HG02642 (cell line): ENCODE results near the gene PNLDC1.
"Not testable (repeated sequence)": the region's sequence is repeated elsewhere in the genome, so short reads cannot be mapped to it uniquely, and the experiment has no call there.

ENCODE experiments used
- ATAC-seq: cut with Tn5 transposase; IDR thresholded peaks from one replicate; pipeline ENCODE4 v1.9.1; 2021; ENCODE audit warnings: mild to moderate bottlenecking; ENCODE audit not compliant: unreplicated experiment, poor library complexity

Gene PNLDC1

DNA sequence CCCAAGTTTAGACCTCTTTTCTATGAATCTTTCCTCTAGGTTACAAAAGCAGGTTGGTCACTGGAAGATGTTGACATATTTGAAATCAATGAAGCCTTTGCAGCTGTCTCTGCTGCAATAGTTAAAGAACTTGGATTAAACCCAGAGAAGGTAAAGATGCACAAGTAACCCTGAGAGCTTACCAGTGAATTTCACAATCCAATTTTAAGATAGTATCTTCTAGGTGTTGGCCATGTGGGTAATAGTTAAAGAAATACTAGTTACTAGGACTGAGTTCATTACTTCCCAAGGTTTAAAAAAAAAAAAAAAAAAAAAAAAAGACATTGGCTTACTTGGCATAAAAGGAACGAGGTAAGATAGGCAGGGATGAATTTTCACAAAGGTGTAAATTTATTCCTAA, 21.9 kb upstream of the PNLDC1 start:
- no peak for ATAC-seq

DNA sequence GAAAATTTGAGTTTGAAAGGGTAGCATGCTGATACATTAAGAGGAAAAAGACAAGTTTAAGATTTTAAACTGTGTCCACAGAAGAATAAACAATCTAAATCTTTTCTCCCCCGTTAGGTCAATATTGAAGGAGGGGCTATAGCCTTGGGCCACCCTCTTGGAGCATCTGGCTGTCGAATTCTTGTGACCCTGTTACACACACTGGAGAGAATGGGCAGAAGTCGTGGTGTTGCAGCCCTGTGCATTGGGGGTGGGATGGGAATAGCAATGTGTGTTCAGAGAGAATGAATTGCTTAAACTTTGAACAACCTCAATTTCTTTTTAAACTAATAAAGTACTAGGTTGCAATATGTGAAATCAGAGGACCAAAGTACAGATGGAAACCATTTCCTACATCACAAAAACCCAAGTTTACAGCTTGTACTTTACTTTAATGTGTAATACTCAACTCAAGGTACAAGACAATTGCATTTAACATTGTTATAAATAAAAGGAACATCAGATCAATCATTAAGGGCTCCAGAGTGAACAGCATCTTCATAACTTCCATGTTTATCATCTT, 21.5 kb upstream of the PNLDC1 start:
- ATAC-seq: no peak

DNA sequence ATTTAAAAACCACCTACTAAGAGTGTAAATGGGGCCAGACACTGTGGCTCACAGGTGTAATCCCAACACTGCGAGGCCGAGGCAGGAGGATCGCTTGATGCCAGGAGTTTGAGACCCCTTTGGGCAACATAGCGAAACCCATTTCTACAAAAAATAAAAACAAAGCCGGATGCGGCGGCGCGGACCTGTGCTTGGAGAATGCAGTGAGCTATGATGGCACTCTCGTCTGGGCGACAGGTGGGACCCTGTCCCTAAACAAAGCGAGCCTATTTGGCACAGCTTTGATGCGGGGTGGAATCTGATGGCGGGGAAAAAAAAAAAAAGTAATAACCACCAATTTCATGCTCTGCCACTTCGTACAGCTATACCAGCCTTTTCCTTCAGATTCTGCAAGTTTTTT, 11.8 kb upstream of the PNLDC1 start:
- ATAC-seq: no peak

DNA sequence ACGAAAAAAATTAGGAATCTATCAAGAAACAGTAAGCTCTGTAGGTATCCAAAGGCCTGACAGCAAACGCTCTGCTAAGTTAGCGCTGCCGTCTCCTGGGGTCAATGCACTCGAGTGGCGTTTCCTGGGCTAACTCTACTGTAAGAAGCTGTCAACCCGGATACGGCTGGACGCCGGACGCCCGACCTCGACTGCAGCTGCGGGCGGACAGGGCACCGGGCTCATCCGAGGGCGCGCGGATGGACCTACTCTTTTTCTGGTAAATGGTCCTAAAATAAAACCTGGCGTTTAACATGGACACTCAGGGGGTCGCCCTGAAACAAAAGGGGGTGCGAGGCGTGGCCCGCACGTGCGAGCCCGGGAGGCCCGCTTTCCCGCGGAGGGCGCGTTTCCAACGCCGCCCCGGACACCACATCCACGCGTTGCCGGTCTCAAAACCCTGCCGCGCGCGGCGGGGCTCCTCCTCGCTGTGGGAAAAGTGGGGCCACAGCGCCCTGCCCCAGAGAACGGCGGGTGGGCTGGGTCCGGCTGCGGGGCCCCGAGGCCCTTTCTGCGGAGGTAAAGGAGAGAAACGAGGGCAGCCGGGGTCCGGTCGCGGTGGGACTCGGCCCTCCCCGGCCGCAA, 11.2 kb upstream of the PNLDC1 start:
- peak; percentile 1 for ATAC-seq

DNA sequence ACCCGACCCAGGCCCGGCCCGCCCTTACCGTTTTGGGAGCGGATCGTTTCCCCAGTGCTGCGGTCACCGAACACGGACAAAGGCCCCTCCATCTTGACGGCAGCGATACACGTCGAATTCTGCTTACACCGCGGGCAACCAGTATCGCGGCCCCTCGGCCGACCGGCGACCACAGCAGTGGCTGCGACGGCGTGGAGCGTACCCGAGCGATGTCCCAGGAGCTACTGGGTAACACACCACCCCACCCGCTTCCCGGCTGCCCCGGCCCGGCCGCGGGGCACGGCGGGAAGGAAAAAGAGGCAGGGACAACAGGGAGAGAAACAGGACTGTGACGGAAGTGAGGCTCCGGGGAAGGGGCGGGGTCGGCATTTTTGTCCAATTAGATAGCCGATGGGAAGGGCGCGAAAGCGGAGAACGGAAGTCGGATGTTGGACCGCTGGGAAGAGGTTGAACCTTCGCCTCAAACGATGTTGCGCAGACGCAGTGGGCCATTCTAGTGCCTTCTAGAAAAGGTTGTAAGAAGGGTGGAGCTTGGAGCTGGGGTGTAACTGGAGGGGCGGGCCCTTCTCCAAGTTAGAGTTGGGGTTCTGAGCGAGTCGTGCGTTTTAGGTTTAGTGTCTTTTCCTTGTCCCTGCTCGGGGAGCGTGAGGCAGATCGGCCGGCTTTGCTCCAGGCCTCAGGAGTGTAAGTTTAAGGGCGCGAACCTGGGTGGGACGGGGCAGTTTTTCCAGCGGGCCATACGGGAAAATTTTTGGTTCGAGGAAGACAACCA, 10.5 kb upstream of the PNLDC1 start, which contains the start of gene TCP1:
Gene TCP1, minus strand, starts transcription at position 226 of the 772 bp plus-strand sequence. Its CDS starts 134 bp downstream, at position 92.
- ATAC-seq: peak; percentile 77

DNA sequence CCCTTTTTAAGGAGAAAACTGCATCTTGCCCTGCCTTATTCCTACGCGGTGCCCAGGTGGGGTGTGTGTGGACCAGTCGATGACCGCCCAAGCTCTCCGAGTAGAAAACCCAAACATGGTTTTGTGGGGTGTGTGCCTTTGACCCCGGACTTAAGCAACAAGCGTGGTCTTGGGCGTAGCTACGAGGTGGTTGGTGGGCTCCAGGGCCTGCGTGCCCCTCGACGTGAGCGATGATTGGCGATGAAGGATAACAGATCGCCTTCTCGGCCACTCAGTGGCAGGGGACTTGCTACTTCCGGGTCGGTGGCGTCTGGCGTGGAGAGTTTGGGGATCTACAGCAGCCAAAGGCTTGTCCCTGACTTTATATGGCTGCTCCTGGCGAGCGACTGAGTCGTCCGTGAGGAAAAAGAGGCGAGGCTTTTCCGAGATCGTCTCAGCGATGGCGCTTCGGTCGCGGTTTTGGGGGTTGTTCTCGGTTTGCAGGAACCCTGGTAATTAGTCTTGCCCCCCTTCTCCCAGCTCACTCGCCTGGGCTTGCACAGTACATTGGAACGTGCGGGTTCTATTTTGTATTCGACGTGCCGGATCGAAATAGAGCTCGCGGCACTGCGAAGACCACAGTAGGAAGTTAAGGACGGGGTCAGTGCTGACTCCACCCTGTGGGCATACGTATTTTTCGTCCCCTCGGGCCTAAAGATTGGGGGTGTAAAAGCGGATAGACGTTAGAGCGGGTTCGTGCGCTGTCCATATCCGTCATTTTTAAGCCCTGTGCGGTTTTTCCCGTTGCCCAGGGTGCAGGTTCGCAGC, 9.7 kb upstream of the PNLDC1 start, which contains the start of gene MRPL18:
Gene MRPL18, plus strand, starts transcription at position 319 of the 807 bp plus-strand sequence. Its CDS starts 121 bp downstream, at position 440.
- peak; percentile 81 for ATAC-seq

DNA sequence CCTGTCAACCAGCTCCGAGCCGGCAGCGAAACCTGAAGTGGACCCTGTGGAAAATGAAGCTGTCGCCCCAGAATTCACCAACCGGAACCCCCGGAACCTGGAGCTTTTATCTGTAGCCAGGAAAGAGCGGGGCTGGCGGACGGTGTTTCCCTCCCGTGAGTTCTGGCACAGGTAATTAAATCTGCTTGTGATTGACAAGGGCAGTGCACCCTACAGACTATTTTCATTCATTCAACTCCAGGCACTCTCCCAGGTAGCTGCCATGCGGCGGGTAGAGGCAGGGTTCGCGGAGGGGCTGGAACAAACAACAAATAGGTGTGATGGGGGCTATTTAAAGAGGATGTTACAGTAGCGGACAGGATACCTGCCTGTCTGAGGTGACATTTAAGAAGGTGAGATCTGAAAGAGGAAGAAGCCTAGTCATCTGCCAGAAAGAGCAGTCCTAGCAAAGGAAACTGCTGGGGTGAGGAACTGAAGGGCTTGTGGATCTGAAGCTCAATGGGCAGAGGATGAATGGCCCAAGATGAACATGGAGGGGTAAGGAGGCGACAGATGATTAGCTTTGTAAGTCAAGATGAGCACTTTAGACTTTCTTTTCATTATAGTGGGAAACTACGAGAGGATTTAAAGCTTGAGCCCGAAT, 9.0 kb upstream of the PNLDC1 start:
- no peak for ATAC-seq

DNA sequence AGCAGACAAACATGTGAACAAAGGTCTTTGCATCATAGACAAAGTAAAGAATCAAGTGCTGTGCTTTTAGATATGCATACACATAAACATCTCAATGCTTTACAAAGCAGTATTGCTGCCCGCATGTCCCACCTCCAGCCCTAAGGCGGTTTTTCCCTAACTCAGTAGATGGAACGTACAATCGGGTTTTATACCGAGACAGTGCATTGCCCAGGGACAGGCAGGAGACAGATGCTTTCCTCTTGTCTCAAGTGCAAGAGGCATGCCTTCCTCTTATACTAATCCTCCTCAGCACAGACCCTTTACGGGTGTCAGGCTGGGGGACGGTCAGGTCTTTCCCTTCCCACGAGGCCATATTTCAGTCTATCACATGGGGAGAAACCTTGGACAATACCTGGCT, 5.1 kb upstream of the PNLDC1 start:
- ATAC-seq: not testable (repeated sequence)

GRCh38 chr6:159797554-159797953, 2.5 kb upstream of the PNLDC1 start:
- no peak for ATAC-seq

GRCh38 chr6:159801935-159802334, 1.9 kb downstream of the PNLDC1 start:
- no peak for ATAC-seq

GRCh38 chr6:159804504-159804903, 4.4 kb downstream of the PNLDC1 start:
- no peak for ATAC-seq

- ATAC-seq: no peak
Measured at GRCh38 chr6:159805440-159806020, 5.5 kb downstream of the PNLDC1 start.

DNA sequence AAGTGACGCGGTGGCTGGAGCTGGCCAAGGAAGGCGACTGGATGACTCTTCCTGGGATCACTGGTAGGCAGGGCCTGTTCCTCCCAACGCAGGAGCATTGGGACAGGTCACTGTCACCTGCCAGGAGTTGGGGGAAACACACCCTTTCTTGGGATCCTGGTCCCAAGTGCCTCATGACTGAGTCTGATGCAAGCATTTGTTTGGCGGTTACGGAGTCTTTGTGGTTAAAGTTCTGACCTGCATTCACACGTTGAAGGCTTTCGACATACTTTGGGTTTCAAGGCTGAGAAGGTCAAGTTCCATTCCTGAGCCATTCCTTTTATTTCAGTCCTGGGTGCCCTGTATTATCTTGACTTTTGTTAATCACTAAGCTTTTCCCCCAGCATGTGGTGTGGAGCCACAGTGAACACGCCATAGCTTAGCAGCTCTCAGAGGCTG, 6.0 kb downstream of the PNLDC1 start:
- no peak for ATAC-seq

DNA sequence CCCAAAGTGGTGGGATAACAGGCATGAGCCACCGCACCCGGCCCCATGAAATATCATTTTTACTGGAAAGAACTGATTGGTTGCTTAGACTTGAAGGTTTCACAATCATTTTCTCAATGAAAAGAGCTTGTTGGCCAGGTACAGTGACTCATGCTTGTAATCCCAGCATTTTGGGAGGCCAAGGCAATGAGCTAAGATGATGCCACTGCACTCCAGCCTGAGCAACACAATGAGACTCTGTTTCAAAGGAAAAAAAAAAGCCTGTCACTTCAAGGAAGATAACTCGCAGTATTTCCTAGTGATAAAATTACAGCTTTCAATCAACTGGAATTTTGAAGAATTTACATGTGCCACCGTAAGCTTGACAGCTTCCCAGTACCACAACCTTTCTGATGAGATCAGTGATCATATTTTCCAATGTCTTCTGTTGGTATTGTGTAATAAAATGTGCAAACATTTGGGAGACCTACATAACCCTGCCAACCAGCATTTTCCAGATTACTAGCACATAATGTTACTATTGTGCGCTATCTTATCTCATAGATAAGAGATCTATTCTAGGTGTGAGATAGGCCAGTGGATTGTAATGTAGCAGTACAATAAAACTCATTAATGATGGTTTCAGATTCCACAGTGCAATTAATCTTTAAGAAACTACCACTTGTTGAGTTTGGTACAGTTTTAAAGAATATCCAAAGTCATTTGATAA, 7.2 kb downstream of the PNLDC1 start:
- ATAC-seq: no peak

DNA sequence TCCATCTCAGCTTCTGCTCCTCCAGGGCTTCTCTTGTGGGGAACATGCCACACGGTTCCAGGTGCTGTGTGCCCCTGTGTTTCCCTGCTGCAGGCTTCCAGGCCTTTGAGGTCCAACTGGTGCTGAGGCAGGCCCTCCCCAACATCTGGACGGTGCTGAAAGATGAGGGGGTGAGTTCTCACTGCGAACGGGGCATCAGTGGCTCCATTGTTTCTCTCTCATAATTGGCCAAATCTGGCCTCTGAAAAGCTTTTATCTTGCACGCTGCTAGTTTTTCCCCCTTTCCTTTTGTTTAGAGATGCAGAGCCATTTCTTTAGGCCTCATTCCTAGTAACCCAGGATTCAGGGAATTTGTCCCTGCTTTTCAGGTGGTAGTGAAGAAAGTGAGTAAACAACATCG, 8.6 kb downstream of the PNLDC1 start:
- ATAC-seq: no peak

GRCh38 chr6:159809149-159809548, 9.1 kb downstream of the PNLDC1 start:
- no peak for ATAC-seq

- ATAC-seq: no peak
Measured at GRCh38 chr6:159813781-159814180, 13.7 kb downstream of the PNLDC1 start.

- ATAC-seq: no peak
Measured at GRCh38 chr6:159815410-159815809, 15.3 kb downstream of the PNLDC1 start.

DNA sequence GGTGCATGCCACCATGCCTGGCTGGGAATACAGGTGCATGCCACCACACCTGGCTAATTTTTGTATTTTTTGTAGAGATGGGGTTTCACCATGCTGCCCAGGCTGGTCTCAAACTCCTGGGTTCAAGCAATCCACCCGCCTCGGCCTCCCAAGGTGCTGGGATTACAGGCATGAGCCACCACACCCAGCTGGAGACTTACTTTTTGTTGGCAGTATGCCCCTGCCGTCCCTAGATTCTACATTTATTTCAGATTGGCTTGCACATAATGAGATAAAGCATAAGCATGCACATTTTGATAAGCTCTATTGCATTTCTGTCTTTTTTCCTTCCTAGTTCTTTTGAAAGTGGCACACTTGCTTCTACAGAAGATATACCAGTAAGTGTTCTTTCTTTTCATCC, 16.7 kb downstream of the PNLDC1 start:
- ATAC-seq: not testable (repeated sequence)
